ENCODE results near the gene GLI3.

GLI3 gene

GRCh38 chr7:42106562-42106961 lies 130.4 kb downstream of the GLI3 start:
- no peak for TF ChIP-seq CTCF (IDR thresholded peaks at IDR 0.05)
- Mint-ChIP-seq H3K4me3 (no peak overlapping the region), H3K27me3 (ENCODE audit: low read depth, poor library complexity) (no peaks in the 10 kb centered on the region), H3K4me1 (peaks cover 87% of the 10 kb centered on the region), H3K36me3 (ENCODE audit: low read depth) (peaks cover 51% of the 10 kb centered on the region), H3K27ac (peak overlapping the region; percentile 88), H3K9me3 (no peaks in the 10 kb centered on the region)
- no peak for DNase-seq

GRCh38 chr7:42105554-42106358 lies 131.3 kb downstream of the GLI3 start:
- no peak for DNase-seq
- no peaks in the 10 kb centered on the region for H3K9me3 Mint-ChIP-seq
- peaks cover 79% of the 10 kb centered on the region for H3K4me1 Mint-ChIP-seq
- H3K27me3 Mint-ChIP-seq (ENCODE audit: low read depth, poor library complexity): no peaks in the 10 kb centered on the region
- H3K27ac Mint-ChIP-seq: peak overlapping the region; percentile 88
- no peak for TF ChIP-seq CTCF (IDR thresholded peaks at IDR 0.05)
- peaks cover 49% of the 10 kb centered on the region for H3K36me3 Mint-ChIP-seq (ENCODE audit: low read depth)
- no peak overlapping the region for H3K4me3 Mint-ChIP-seq

GRCh38 chr7:42104694-42105093 lies 132.3 kb downstream of the GLI3 start:
- no peak overlapping the region for H3K4me3 Mint-ChIP-seq
- peaks cover 77% of the 10 kb centered on the region for H3K4me1 Mint-ChIP-seq

GRCh38 chr7:42104231-42104630 lies 132.8 kb downstream of the GLI3 start:
- Mint-ChIP-seq H3K27ac (peak overlapping the region; percentile 29), H3K9me3 (no peaks in the 10 kb centered on the region), H3K4me3 (no peak overlapping the region), H3K4me1 (peaks cover 77% of the 10 kb centered on the region), H3K36me3 (ENCODE audit: low read depth) (peaks cover 58% of the 10 kb centered on the region), H3K27me3 (ENCODE audit: low read depth, poor library complexity) (peaks cover 3% of the 10 kb centered on the region)
- DNase-seq: no peak
- TF ChIP-seq CTCF (IDR thresholded peaks at IDR 0.05): no peak

More at GRCh38 chr7:42104694-42105093, 132.3 kb downstream of the GLI3 start:
- Mint-ChIP-seq H3K27ac (no peak overlapping the region), H3K27me3 (ENCODE audit: low read depth, poor library complexity) (peaks cover 3% of the 10 kb centered on the region), H3K36me3 (ENCODE audit: low read depth) (peaks cover 55% of the 10 kb centered on the region), H3K9me3 (no peaks in the 10 kb centered on the region)
- no peak for TF ChIP-seq CTCF (IDR thresholded peaks at IDR 0.05)
- DNase-seq: no peak

- H3K27me3 Mint-ChIP-seq (ENCODE audit: low read depth, poor library complexity): peaks cover 3% of the 10 kb centered on the region
- peak overlapping the region; percentile 14 for H3K27ac Mint-ChIP-seq
- DNase-seq: no peak
- no peak overlapping the region for H3K4me3 Mint-ChIP-seq
- TF ChIP-seq CTCF (IDR thresholded peaks at IDR 0.05): no peak
- H3K9me3 Mint-ChIP-seq: no peaks in the 10 kb centered on the region
- peaks cover 63% of the 10 kb centered on the region for H3K36me3 Mint-ChIP-seq (ENCODE audit: low read depth)
- peaks cover 77% of the 10 kb centered on the region for H3K4me1 Mint-ChIP-seq
Observed at GRCh38 chr7:42103456-42103855, 133.6 kb downstream of the GLI3 start.

GRCh38 chr7:42103020-42103419 lies 134.0 kb downstream of the GLI3 start:
- H3K27me3 Mint-ChIP-seq (ENCODE audit: low read depth, poor library complexity): peaks cover 3% of the 10 kb centered on the region
- peaks cover 63% of the 10 kb centered on the region for H3K36me3 Mint-ChIP-seq (ENCODE audit: low read depth)
- H3K4me3 Mint-ChIP-seq: no peak overlapping the region
- H3K9me3 Mint-ChIP-seq: no peaks in the 10 kb centered on the region
- peak overlapping the region; percentile 93 for H3K27ac Mint-ChIP-seq
- no peak for DNase-seq
- no peak for TF ChIP-seq CTCF (IDR thresholded peaks at IDR 0.05)
- H3K4me1 Mint-ChIP-seq: peaks cover 77% of the 10 kb centered on the region
